Posterior cingulate gyrus (tissue), 11 donors: ENCODE results near the gene B4GALT2.

ENCODE experiments used
- DNase-seq, 10 donors: peaks; one replicate each; pipeline versions ENCODE4 v3.0.0 to v3.0.0-alpha.2; 2020 to 2021; ENCODE audit warnings: mixed read lengths in 3 of 10
- intact Hi-C: fragments of 100-400 bp; cut with DNase I; formaldehyde crosslinking; loops from one replicate; pipeline ENCODE4 v1.15.1; 2023

B4GALT2 gene

GRCh38 chr1:44021581-44022321 lies 42.7 kb downstream of the B4GALT2 start:
- intact Hi-C loops: no loop called here
- DNase-seq: peak in 2 of 10 donors; percentile 19 to 79

GRCh38 chr1:44024031-44024902 lies 45.3 kb downstream of the B4GALT2 start:
- intact Hi-C loops: no loop called here
- DNase-seq: peak in 3 of 10 donors; percentile 57 to 83 (median 81)

GRCh38 chr1:44024903-44025525 lies 46.0 kb downstream of the B4GALT2 start:
- intact Hi-C loops: no loop called here
- peak in 3 of 10 donors; percentile 18 to 62 (median 43) for DNase-seq

DNA sequence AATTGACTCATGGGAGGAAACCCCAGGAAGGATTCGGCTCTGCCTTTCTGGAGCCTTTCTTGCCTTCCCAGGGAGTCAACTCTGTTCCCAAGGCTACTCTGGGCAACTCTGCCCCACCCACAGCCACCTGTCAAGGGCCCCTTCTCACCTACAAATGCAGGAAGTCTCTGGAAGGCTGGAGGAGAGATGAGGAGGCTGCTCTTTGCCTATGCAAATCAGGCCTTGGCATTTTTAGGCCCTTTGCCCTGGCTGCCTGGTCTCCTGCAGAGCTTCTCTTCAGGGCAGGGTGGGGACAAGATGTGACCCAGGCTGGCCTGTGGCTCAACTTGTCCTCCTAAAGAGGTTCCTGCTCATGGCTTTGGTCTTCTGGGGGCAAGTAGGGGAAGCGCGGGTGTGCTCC lies 46.8 kb downstream of the B4GALT2 start:
- DNase-seq: peak in 3 of 10 donors; percentile 9 to 79 (median 47)
- intact Hi-C loops: no loop called here

- DNase-seq: no peak
- intact Hi-C loops: no loop called here
Observed at GRCh38 chr1:44027320-44027719, 48.3 kb downstream of the B4GALT2 start.

- peak in 3 of 10 donors; percentile 46 to 88 (median 70) for DNase-seq
- intact Hi-C loops: no loop called here
Observed at GRCh38 chr1:44029260-44029910, 50.4 kb downstream of the B4GALT2 start.

GRCh38 chr1:44029911-44030604 lies 51.0 kb downstream of the B4GALT2 start:
- intact Hi-C loops: loop anchor here (10.0 kb wide), 1 partner anchor 85 kb away; the partner anchor contains the start of gene IPO13
- peak; percentile 74 to 98 (median 86) for DNase-seq

- peak; percentile 61 to 95 (median 74) for DNase-seq
Observed at GRCh38 chr1:44030605-44031251, 51.7 kb downstream of the B4GALT2 start.

DNA sequence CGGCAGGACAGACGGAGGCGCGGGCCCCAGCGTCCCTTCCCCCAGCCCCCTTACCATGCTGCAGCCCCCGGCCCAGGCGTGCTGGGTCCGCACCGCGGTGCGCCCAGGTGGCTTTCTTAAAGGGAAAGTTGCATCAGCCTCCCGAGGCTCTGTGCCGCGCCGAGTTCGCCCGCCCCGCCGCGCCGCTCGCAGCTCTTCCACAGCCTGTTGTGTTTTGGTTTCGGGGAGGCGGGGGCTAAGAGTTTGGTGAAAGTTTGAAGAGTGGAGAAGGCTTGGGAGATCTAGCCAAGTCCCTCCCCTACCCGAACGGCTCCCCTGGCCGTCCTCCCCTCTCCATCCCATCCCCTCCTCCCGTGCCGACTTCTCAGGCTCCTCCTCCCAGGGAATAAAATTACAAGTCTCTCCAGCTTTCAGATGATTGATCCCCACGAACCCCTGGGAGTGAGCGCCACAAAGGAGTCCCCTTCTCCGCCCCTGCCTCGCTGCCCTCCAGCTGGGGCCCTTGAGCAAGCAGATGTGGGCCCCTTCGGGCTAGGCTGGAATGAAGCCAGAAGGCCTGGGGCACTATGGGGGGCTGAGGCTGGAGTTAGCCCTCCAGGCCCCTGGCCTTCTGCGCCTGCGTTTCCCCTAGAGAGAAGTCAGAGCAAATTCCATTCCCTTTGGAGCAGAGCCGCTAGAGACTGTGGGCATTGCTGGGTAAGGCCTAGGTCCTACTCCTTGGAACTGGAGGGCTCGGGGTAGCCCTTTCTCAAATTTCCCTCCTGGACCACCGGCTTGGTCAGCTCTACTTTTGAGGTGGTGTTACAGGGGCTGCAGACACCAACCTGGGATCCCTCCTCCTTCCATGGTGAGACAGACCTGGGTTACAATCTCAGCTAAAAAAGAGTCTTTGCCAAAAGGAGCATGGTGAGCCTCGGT lies 52.5 kb downstream of the B4GALT2 start, which contains the start of gene SLC6A9:
Gene SLC6A9, minus strand, starts transcription at position 211 of the 918 bp plus-strand sequence. CDS start 7,185 bp downstream, outside the sequence.
- DNase-seq: peak in 4 of 10 donors; percentile 27 to 89 (median 58)
- intact Hi-C loops: loop anchor here (10.0 kb wide), 1 partner anchor 87 kb away; the partner anchor contains the start of gene IPO13

More at GRCh38 chr1:44030605-44031251, 51.7 kb downstream of the B4GALT2 start:
- intact Hi-C loops: loop anchor here (10.0 kb wide), 1 partner anchor 86 kb away; the partner anchor contains the start of gene IPO13

- DNase-seq: no peak
- intact Hi-C loops: loop anchor here (10.0 kb wide), 1 partner anchor 87 kb away; the partner anchor contains the start of gene IPO13
Observed at GRCh38 chr1:44032170-44032790, 53.3 kb downstream of the B4GALT2 start.

DNA sequence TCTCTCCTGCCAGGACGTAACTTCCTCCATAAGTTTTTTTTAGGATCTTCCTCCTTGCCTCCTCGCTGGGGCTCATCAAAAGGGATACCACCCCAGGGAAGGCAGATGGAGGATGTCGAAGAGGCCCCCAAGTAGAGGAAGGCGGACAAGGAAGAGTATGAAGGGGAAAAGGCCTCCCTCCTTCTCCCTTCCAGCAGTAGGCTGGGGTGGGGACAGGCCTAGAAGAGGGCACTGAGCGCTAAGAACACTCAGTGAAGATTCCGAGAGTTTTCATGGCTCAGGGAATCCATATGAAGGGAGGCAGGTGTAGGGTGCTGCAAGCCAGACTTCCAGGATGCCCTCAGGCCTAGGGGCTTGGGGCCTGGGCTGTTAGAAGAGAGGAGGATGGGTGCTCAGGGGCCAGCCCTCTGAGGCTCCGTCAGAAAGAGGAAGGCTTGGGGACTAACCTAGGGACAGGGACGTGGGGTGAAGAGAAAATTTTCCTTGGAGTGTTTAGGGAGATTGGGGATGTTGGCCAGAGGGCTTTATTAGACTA lies 54.1 kb downstream of the B4GALT2 start:
- intact Hi-C loops: loop anchor here (10.0 kb wide), 1 partner anchor 88 kb away; the partner anchor contains the start of gene IPO13
- peak in 1 of 10 donors; percentile 57 for DNase-seq

GRCh38 chr1:44033756-44034155 lies 54.7 kb downstream of the B4GALT2 start:
- intact Hi-C loops: loop anchor here (10.0 kb wide), 1 partner anchor 89 kb away; the partner anchor contains the start of gene IPO13
- peak in 2 of 10 donors; percentile 65 to 66 for DNase-seq

DNA sequence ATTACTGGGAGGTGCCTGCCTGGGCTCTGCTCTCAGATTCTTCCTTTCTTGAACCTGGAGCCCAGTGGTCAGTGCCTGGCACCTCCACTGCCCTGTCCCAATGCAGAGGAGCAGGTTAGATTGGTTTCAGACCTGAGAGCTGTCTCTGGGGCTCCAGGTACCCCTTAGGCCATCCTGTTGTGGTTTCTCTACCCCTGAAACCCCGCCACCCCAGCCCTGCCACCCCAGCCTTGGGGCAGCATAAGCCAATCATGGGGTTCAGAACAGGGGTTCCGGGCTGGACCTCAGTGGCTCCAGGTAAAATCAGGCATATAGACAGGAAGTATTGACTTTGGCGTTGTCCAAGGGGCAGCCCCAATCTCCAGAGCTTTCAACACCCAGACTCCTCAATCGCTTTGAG lies 55.4 kb downstream of the B4GALT2 start:
- DNase-seq: no peak
- intact Hi-C loops: loop anchor here (10.0 kb wide), 1 partner anchor 90 kb away; the partner anchor contains the start of gene IPO13

GRCh38 chr1:44034976-44035716 lies 56.1 kb downstream of the B4GALT2 start:
- DNase-seq: peak in 1 of 10 donors; percentile 61
- intact Hi-C loops: loop anchor here (5.0 to 10.0 kb wide), 2 partner anchors 90 to 273 kb away; partner anchors contain the start of gene IPO13

DNA sequence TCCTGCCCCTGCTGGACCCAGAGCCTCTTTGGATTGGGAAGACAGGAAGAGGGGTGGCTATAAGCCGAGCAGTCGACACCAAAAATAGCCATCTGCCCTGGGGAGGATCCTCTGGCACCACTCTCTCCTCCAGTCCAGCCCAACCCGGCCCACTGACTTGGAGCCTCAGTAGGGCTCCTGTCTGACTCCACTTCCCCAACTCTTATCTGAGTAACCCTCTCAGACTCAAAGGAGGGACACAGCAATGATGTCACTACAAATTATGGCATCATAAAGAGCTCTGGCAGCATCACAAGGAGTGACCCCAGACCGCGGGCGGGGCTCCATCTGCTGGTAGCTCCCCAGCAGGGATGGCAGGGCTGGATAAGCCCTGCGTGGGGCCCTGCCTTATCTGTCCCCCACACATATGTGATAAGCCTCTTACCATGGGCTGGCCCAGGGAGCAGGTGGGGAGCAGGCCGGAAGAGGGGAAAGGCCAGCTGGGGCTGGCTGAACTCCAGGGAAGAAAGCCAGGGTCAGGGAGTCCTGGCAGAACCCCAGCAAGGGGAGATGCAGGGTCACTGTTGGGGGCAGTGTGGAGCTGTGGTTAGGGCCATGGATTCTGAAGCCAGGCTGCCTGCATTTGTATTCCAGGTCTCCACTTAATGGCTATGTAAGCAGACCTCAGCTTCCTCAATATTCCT lies 56.9 kb downstream of the B4GALT2 start:
- intact Hi-C loops: loop anchor here (1.0 to 10.0 kb wide), 3 partner anchors 31 to 274 kb away; partner anchors contain the start of gene IPO13
- DNase-seq: no peak
